ENCODE data around the gene PPM1E. TPM values are rescaled to one million over a fixed set of nuclear protein-coding genes. Genes with fewer than 3 reads are reported as not detected.

PPM1E gene
- total and polyA plus RNA-seq, 2 of the 8 experiments (the other 6 are each of a cell fraction or from before 2014, with no cell fraction given) = 5.0 to 10.4 TPM

GRCh38 chr17:58840820-58841612 is 85.4 kb downstream of the PPM1E start:
- Histone ChIP-seq H2BK5ac (ENCODE audit: low read depth, low read length) (no peak overlapping the region), H2BK15ac (ENCODE audit: low read length) (no peak overlapping the region), H3K56ac (replicated peaks; ENCODE audit: insufficient read length, low read depth, low read length) (no peak overlapping the region), H2BK120ac (replicated peaks; ENCODE audit: low read depth, low read length) (no peak overlapping the region), H3K4me2 (ENCODE audit: insufficient read depth in 1 of 2, low read depth in 2 of 2, low read length in 2 of 2) (no peak overlapping the region), H2BK12ac (ENCODE audit: low read depth, low read length) (no peak overlapping the region), H3K18ac (ENCODE audit: extremely low read depth, low read length) (no peak overlapping the region), H4K91ac (replicated peaks; ENCODE audit: insufficient read length, low read length) (no peak overlapping the region), H2BK20ac (ENCODE audit: low read length) (no peak overlapping the region), H3K14ac (ENCODE audit: insufficient read length) (no peak overlapping the region), H2AFZ (ENCODE audit: low read length) (no peak overlapping the region), H3K23me2 (ENCODE audit: low read depth, low read length) (no peaks in the 10 kb centered on the region; the same call in 1 of the 2 replicates), H3K27ac (ENCODE audit: low read depth, low read length) (no peak overlapping the region), H3K79me1 (ENCODE audit: low read depth, low read length) (no peaks in the 10 kb centered on the region), H4K8ac (ENCODE audit: extremely low read depth, insufficient read depth, low read length) (no peak overlapping the region), H3K4ac (replicated peaks; ENCODE audit: insufficient read length, low read depth, low read length) (no peak overlapping the region), H3K9me3 (ENCODE audit: insufficient read depth in 2 of 2, low read depth in 1 of 2, low read length in 1 of 2) (no peaks in the 10 kb centered on the region), H3K4me3 (ENCODE audit: extremely low read depth in 1 of 4, insufficient read depth in 2 of 4, low read depth in 3 of 4, low read length in 4 of 4) (no peak overlapping the region), H4K5ac (ENCODE audit: insufficient read length, low read depth, low read length) (no peak overlapping the region), H3K27me3 (replicated peaks in 1 of 4; ENCODE audit: control insufficient read depth in 3 of 4, extremely low read depth in 1 of 4, insufficient read depth in 3 of 4, low read length in 3 of 4) (no peaks in the 10 kb centered on the region), H4K20me1 (replicated peaks in 1 of 2; ENCODE audit: control insufficient read depth in 1 of 2, insufficient read depth in 2 of 2, low read length in 2 of 2) (no peaks in the 10 kb centered on the region), H3K23ac (ENCODE audit: insufficient read length) (no peak overlapping the region), H3K79me2 (ENCODE audit: control insufficient read depth in 1 of 2, insufficient read depth in 2 of 2, low read length in 2 of 2) (no peaks in the 10 kb centered on the region), H3K9ac (replicated peaks in 1 of 4; ENCODE audit: extremely low read depth in 1 of 4, low read depth in 3 of 4, low read length in 3 of 4) (no peak overlapping the region), H3K4me1 (replicated peaks in 1 of 4; ENCODE audit: control insufficient read depth in 3 of 4, insufficient read depth in 4 of 4, low read length in 3 of 4) (no peaks in the 10 kb centered on the region), H3K36me3 (ENCODE audit: control insufficient read depth in 2 of 4, insufficient read depth in 4 of 4, low read length in 3 of 4) (no peaks in the 10 kb centered on the region), H2AK5ac (ENCODE audit: low read depth, low read length) (no peak overlapping the region)
- FAIRE-seq (no peak), DNase-seq (ENCODE audit: low read depth in 1 of 2, low spot score in 2 of 2) (no peak)
- WGBS, 2 experiments (ENCODE audit: extremely low coverage in 1 of 2, insufficient coverage in 1 of 2, insufficient read length in 1 of 2, insufficient replicate concordance in 2 of 2, low coverage in 1 of 2, low lambda C conversion rate in 2 of 2, missing lambda C conversion rate in 1 of 2) = 86% methylated on average over 3 of the region's 4 CpGs; no CpG with 5 or more reads in 1 of the 2 experiments
- CTCF ChIA-PET (ENCODE audit: partially characterized antibody) = interaction anchor here (0.6 kb wide), 1 partner anchor 201 kb away, joined by 3 read pairs; no protein-coding TSS in a partner anchor
- POLR2A ChIA-PET (ENCODE audit: partially characterized antibody) = no interaction called here
- TF ChIP-seq CHD2 (IDR thresholded peaks at IDR 0.05; ENCODE audit: low read length) (no peak), EZH2 (IDR thresholded peaks at IDR 0.05; ENCODE audit: low read depth, low read length, severe bottlenecking) (no peak), SP2 (IDR thresholded peaks at IDR 0.05; ENCODE audit: low read length) (no peak), JUN (IDR thresholded peaks at IDR 0.05; ENCODE audit: low read depth, low read length) (no peak), CBX8 (IDR thresholded peaks at IDR 0.05; ENCODE audit: borderline replicate concordance, low read depth, low read length) (no peak), JUND (IDR thresholded peaks at IDR 0.05; ENCODE audit: low read length) (no peak), BACH1 (IDR thresholded peaks at IDR 0.05; ENCODE audit: low read length) (no peak), RBBP5 (IDR thresholded peaks at IDR 0.05; ENCODE audit: borderline replicate concordance, low read depth, low read length) (no peak), TAF7 (optimal IDR thresholded peaks at IDR 0.05; ENCODE audit: borderline replicate concordance, low read depth, low read length) (no peak)

Data from H1 (cell line).